ENCODE data around the gene FIBP.
"Not testable (repeated sequence)": the region's sequence is repeated elsewhere in the genome, so short reads cannot be mapped to it uniquely, and the experiment has no call there.

Gene FIBP

DNA sequence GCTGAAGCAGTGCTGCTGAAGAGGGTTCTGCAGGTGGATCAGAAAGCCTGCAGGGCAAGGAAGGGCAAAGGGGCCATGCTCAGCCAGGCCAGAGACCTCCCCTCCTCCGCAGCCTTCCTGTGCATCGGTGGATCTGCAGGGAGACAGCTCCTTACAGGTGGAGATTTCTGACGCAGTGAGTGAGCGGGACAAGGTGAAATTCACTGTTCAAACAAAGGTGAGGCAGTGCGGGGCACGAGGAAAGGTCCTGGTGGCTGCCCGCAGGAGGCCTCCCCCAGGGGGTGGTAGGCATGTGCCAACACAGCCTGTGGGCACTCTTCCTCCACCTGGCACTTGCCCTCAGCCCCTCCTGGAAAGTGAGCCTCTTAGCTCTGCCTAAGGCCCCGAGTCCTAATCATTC, 38.9 kb downstream of the FIBP start:
- DNase-seq (ENCODE audit: low read depth in 4 of 4, low spot score in 1 of 4), result no peak

DNA sequence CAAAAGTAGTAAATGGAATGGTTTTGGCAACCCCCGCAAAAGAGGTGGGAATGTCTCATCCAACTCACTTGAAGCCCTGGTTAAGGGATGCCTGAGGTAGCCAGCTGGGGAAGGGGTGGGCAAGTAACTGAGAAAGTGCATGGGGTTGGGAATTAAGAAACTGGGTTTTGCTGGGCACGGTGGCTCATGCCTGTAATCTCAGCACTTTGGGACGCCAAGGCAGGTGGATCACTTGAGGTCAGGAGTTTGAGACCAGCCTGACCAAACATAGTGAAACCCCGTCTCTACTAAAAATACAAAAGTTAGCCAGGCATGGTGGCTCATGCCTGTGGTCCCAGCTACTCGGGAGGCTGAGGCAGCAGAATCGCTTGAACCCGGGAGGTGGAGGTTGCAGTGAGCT, 39.6 kb downstream of the FIBP start:
- not testable (repeated sequence) for DNase-seq (ENCODE audit: low read depth in 4 of 4, low spot score in 1 of 4)

DNA sequence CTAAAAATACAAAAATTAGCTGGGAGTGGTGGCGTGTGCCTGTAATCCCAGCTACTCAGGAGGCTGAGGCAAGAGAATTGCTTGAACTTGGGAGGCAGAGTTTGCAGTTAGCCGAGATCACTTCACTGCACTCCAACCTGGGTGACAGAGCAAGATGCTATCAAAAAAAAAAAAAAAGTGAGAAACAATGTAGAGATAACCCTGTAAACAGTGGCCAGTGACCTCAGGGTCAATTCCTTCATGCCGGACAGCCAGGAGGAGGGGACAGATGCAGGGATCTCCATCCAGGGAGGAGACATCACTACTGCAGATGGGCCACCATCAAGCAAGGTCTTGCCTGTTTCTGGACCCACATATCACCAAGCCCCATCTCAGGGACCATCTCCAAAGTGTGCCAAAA, 40.5 kb downstream of the FIBP start:
- no peak for DNase-seq (ENCODE audit: low read depth in 4 of 4, low spot score in 1 of 4)

DNA sequence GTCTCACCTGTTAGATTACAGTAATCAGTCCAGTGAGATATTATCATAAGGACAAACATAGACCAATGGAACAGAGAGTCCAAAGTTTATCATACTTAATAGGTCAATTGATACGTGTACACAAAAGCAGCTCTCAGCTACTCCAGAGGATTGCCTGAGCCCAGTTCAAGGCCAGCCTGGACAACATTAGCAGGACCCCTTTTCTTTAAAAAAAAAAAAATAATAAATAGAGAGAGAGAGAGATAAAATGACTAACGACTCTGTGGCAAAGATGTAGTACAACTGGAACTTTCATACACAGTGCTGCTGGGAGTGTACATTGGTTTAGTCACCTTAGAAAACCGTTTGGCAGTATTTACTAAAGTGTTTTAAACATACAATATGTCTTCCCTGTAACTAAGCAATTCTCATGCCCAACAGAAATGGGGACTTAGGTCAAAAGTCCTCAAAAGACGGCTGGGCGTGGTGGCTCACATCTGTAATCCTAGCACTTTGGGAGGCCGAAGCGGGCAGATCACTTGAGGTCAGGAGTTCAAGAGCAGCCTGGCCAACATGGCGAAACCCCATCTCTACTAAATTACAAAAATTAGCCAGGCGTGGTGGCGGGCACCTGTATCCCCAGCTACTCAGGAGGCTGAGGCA, 43.9 kb downstream of the FIBP start:
- no peak for DNase-seq (ENCODE audit: low read depth in 4 of 4, low spot score in 1 of 4)

DNA sequence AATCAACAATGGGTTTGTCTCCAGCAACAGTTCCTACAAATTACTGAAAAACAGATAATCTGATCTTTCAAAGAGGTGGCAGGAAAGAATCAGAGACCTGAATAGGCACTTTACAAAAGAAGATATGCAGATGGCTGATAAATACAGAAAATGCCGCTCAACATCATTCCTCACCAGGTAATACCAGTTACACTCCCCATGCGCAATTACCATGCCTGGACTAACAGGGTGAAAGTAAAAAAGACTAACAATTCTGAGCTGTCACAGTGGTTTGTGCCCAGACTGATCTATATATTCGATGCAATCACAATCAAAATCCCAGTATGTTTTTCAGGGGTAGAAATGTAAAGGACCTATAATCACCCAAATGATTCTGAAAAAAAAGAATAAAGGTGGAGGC, 44.5 kb downstream of the FIBP start:
- DNase-seq (ENCODE audit: low read depth in 4 of 4, low spot score in 1 of 4), result no peak

DNA sequence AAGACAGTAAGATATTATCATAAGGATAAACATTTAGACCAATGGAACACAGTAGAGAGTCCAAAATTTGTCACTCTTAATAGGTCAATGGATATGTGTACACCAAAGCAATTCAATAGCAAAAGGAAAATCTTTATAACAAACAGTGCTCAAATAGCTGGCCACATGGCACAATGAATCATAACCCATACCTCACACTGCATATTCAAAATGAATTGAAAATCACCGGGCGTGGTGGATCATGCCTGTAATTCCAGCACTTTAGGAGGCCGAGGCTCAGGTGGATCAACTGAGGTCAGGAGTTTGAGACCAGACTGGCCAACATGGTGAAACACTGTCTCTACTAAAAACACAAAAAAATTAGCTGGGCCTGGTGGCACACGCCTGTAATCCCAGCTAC, 46.1 kb downstream of the FIBP start:
- no peak for DNase-seq (ENCODE audit: low read depth in 4 of 4, low spot score in 1 of 4)

DNA sequence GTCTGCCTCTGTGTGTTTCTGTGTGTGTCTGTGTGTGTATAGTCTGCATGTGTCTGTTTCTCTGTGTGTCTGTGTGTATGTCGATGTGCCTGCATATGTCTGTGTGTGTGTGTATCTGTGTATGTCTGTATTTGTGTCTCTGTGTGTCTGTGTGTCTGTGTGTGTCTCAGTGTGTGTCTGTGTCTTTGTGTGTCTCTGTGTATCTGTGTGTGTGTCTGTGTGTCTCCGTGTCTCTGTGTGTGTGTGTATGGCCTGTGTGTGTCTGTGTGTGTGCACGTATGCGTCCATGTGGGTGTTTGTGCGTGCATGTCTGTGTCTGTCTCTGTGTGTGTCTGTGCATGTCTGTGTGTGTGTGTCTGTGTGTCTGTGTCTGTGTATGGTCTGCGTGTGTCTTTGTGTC, 54.1 kb downstream of the FIBP start:
- DNase-seq (ENCODE audit: low read depth in 4 of 4, low spot score in 1 of 4), result no peak

All from stimulated activated CD4-positive, alpha-beta T cell treated with anti-CD3 and anti-CD28 coated beads, Interleukin-1b, Interleukin-23, amount 100 ng/mL, for 24 hours (primary cell).